ENCODE results near the gene MOSPD3. TPM values are rescaled to one million over a fixed set of nuclear protein-coding genes. Genes with fewer than 3 reads are reported as not detected.

Gene MOSPD3
- polyA plus RNA-seq, 1 donor from 2014 or later: 14.4 TPM

DNA sequence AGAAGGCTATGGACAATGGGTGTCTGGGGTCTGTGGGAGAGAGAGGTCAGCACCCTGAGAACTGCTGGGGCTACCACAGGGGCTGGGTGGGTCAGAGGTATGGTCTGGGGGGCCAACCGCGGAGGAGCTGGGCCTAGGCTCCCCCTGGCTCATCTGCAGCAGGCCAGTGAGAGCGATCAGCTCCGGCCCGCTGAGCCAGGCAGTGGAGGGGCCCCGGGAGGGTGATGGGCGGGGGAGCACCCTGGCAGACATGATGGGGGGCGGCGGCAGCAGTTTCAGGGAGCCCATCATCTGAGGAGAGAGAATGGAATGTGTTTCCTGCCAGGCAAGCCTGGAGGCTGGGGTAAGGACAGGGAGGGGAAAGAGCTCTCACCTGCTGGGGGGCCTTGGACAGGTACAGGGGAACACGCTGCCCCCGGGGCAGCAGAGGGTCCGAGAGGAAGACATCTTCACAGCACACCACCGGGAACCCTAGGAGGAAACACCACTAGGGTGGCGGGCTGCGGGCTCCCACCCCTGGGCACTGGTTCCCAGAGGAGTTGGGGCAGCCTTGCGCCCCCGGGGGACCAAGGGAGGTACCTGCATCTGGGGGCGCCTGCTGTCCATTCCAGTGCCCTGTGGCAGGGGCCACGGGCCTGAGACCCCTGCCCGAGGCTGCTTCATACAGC is 39.9 kb upstream of the MOSPD3 start:
- H3K27ac Mint-ChIP-seq: peak overlapping the region in 2 of 3 donors; percentile 67 to 85
- peaks cover 4% of the 10 kb centered on the region for H3K36me3 Mint-ChIP-seq
- no peaks in the 10 kb centered on the region for H3K9me3 Mint-ChIP-seq
- peaks cover 10 to 24% (median 22%) of the 10 kb centered on the region in 3 donors for H3K4me1 Mint-ChIP-seq
- H3K27me3 Mint-ChIP-seq: no peaks in the 10 kb centered on the region
- peak overlapping the region in 2 of 4 donors; percentile 54 to 60 for H3K4me3 Mint-ChIP-seq

DNA sequence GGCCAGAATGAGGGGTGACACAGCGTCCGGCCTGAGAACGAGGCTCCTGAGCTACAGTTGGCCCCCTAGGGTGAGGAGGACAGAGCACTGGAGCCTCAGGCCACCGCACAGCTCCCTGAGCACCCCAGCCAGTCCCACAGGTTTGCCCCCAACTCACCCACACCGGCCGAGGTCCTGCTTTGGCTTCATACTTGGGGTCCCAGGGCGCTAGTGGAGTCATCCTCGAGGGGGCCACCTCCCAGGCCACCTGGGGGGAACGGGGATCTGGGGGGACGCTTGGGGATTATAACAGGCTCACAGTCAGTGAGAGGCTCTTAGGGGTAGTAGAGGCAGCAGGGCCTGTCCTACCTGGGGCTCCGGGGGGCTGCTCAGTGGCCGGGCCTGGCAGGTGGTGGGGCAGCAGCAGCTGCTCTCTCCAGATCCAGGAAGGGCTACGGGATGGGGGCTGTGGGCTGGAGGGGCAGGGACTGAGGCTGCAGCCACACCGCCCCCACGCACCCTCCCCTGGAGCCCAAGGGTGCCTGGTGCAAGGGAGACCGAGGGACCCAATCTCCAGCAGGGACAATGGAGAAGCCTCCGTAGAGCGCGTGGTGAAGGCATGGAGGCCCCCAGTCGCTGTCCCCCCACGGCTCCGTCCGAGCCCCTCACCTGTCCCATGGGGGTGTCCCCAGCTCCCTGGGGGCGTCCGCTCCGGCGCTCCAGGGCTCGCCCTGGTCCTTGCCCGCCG is 39.2 kb upstream of the MOSPD3 start:
- Mint-ChIP-seq H3K9me3 (no peaks in the 10 kb centered on the region), H3K36me3 (peaks cover 4% of the 10 kb centered on the region), H3K27me3 (no peaks in the 10 kb centered on the region), H3K27ac (no peak overlapping the region), H3K4me1 (peaks cover 10 to 17% (median 15%) of the 10 kb centered on the region in 3 donors), H3K4me3 (no peak overlapping the region)

- no peaks in the 10 kb centered on the region for H3K27me3 Mint-ChIP-seq
- peaks cover 4% of the 10 kb centered on the region for H3K36me3 Mint-ChIP-seq
- no peaks in the 10 kb centered on the region for H3K9me3 Mint-ChIP-seq
- H3K4me3 Mint-ChIP-seq: peak within 1 kb of the TSS in 1 of 4 donors; percentile 51
- peaks cover 10 to 13% (median 12%) of the 10 kb centered on the region in 3 donors for H3K4me1 Mint-ChIP-seq
- H3K27ac Mint-ChIP-seq: no peak within 1 kb of the TSS
Observed at GRCh38 chr7:100573691-100574361, 38.5 kb upstream of the MOSPD3 start, which contains the start of gene SAP25. Gene SAP25, minus strand, starts transcription at chr7:100573900. Its CDS starts 158 bp downstream, at chr7:100573742.

DNA sequence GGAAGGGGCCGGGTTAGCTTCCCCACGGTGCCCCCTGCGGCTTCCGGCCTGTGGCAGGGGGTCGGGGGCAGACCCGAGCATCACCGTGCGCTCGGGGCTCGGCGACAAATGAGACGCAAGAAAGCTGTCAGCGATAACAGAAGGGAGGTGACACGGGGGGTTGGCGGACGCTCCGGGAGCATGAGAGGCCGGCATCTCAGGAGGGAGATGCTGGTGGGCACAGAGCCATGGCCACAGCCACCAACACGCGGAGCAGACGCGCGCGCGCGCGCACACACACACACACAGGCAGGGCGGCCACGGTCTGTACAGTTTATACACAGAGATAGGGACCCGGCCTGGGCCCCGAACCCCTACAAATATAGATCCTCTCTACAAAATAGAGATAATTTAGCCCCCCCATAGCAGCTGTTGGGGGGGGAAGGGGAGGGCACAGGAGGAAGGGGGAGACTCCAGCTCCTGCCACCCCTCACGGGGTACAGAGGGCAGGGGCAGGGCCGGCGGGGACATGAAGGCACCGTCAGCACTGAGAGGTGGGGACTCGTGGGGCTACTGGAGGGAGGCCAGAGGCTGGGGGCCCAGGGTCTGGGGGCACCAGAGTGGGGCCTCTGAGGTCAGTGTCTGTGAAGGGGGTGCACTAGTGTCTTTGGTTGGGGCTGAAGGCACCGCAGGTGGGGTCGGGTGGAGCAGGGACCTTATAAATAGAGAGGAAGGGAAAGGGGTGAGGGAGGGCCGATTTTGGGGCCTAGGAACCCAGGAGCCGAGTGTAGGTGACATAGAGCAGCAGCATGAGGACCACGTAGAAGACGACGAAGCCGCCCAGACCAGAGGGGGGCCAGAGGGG is 37.8 kb upstream of the MOSPD3 start:
- Mint-ChIP-seq H3K4me3 (peak overlapping the region in 1 of 4 donors; percentile 51), H3K27me3 (no peaks in the 10 kb centered on the region), H3K9me3 (no peaks in the 10 kb centered on the region), H3K27ac (no peak overlapping the region), H3K36me3 (peaks cover 5% of the 10 kb centered on the region), H3K4me1 (peaks cover 6% of the 10 kb centered on the region in 3 donors)

DNA sequence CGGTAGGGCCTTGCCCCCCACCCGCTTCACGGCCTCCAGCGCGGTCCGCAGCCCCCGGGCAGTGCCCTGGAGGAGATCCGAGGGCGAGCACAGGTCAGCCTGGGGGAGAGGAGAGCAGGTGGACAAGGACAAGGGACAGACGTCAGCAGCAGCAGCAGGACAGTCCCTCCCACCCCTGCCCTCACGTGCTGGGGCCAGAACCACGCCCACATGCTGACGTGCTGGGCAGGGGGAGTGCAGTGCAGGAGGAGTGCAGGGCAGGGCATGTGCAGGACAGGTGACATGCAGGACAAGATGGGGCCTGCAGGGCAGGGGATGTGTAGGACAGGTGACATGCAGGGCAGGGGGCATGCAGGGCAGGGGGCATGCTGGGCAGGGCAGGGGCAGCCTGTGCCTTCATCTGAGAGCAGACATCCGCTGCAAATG is 37.1 kb upstream of the MOSPD3 start:
- H3K4me3 Mint-ChIP-seq: no peak overlapping the region
- no peak overlapping the region for H3K27ac Mint-ChIP-seq
- peaks cover 7% of the 10 kb centered on the region for H3K36me3 Mint-ChIP-seq
- H3K9me3 Mint-ChIP-seq: no peaks in the 10 kb centered on the region
- no peaks in the 10 kb centered on the region for H3K27me3 Mint-ChIP-seq
- peaks cover 5 to 6% (median 6%) of the 10 kb centered on the region in 3 donors for H3K4me1 Mint-ChIP-seq

DNA sequence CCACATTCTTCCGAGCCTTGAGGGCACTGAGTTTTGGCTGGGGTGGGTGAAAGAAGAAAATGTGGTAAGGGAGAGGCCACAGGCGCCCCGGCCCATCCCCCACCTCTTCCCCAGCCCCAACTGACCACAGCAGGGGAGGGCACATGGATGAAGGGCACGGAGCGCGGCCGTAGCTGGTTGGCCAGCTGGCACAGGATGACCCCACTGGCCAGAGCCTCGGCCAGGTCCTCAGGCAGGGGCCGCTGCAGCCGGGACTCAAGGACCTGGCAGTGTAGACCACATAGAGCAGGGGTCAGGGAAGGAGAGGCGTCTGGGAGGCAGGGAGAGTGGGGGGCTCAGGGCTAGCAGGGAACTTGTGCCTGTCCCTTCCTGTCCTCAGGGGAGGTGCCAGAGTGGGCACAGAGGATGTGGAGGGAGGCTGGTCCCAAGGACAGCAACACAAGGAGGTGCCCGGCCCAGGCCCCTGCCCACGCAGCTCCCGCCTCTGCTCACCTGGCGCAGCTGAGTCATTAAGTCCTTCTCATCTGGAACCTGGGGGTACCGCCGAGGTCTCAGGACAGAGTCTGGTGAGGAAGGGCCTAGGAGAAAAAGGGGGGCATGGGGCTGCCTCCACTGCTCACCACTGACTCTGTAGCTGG is 36.5 kb upstream of the MOSPD3 start:
- Mint-ChIP-seq H3K9me3 (no peaks in the 10 kb centered on the region), H3K4me3 (no peak overlapping the region), H3K27ac (no peak overlapping the region), H3K36me3 (peaks cover 7% of the 10 kb centered on the region), H3K27me3 (no peaks in the 10 kb centered on the region), H3K4me1 (peaks cover 5 to 6% (median 6%) of the 10 kb centered on the region in 3 donors)

DNA sequence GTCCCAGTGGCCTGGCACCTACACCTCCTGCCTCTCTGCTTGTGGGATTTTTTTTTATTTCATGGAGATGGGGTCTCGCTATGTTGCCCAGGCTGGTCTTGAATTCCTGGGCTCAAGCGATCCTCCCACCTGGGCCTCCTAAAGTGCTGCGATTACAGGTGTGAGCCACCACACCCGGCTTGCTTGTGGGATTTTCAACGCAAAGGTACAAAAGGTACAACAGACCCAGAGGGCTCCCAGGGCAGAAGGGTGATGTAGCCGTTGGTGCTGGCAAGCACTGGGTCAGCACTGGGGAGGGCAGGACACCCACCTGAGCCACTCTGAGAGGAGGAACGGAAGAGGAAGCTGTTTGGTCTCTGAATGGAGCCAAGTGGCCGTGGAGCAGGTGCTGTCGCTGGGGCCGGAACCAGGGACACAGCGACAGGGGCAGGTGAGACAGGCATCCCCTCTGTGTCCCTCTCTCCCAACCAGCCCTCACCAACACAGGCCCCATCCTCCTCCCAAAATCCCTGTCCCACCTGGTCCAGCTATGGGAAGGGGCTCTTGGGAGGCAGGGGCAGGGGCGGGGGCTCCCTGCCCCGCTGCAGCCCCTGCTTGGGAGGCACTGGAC is 35.9 kb upstream of the MOSPD3 start:
- H3K27me3 Mint-ChIP-seq: no peaks in the 10 kb centered on the region
- H3K36me3 Mint-ChIP-seq: peaks cover 7% of the 10 kb centered on the region
- H3K27ac Mint-ChIP-seq: peak overlapping the region in 1 of 3 donors; percentile 63
- H3K4me3 Mint-ChIP-seq: no peak overlapping the region
- H3K4me1 Mint-ChIP-seq: peaks cover 5 to 6% (median 5%) of the 10 kb centered on the region in 3 donors
- no peaks in the 10 kb centered on the region for H3K9me3 Mint-ChIP-seq

DNA sequence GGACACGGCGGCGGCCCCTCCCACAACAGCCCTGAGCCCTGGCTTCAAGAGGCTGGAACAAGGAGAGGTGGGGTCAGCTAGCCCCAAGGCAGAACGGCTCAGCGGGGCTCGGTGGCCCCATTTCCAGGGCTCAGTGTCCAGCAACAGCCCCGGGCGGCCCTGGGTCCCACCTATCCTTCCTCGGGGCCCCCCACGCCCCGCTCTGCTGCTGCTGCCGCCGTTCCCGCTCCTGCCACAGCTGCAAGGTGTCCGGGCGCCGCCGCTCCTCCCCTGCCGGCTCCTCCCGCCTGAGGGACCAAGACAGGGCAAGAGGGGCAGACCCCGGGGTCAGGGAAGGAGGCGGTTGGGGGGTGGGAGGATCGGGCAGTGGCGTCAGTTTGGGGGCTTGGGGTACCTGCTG is 35.2 kb upstream of the MOSPD3 start:
- peaks cover 7% of the 10 kb centered on the region for H3K36me3 Mint-ChIP-seq
- H3K27ac Mint-ChIP-seq: no peak overlapping the region
- H3K27me3 Mint-ChIP-seq: no peaks in the 10 kb centered on the region
- H3K9me3 Mint-ChIP-seq: no peaks in the 10 kb centered on the region
- H3K4me1 Mint-ChIP-seq: peaks cover 0 to 2% (median under 1%) of the 10 kb centered on the region in 3 donors
- H3K4me3 Mint-ChIP-seq: no peak overlapping the region

GRCh38 chr7:100577507-100577906 is 34.8 kb upstream of the MOSPD3 start:
- H3K9me3 Mint-ChIP-seq: no peaks in the 10 kb centered on the region
- H3K36me3 Mint-ChIP-seq: peaks cover 7% of the 10 kb centered on the region
- no peak overlapping the region for H3K27ac Mint-ChIP-seq
- peaks cover 0 to 2% (median 0%) of the 10 kb centered on the region in 3 donors for H3K4me1 Mint-ChIP-seq
- no peaks in the 10 kb centered on the region for H3K27me3 Mint-ChIP-seq
- H3K4me3 Mint-ChIP-seq: no peak overlapping the region

DNA sequence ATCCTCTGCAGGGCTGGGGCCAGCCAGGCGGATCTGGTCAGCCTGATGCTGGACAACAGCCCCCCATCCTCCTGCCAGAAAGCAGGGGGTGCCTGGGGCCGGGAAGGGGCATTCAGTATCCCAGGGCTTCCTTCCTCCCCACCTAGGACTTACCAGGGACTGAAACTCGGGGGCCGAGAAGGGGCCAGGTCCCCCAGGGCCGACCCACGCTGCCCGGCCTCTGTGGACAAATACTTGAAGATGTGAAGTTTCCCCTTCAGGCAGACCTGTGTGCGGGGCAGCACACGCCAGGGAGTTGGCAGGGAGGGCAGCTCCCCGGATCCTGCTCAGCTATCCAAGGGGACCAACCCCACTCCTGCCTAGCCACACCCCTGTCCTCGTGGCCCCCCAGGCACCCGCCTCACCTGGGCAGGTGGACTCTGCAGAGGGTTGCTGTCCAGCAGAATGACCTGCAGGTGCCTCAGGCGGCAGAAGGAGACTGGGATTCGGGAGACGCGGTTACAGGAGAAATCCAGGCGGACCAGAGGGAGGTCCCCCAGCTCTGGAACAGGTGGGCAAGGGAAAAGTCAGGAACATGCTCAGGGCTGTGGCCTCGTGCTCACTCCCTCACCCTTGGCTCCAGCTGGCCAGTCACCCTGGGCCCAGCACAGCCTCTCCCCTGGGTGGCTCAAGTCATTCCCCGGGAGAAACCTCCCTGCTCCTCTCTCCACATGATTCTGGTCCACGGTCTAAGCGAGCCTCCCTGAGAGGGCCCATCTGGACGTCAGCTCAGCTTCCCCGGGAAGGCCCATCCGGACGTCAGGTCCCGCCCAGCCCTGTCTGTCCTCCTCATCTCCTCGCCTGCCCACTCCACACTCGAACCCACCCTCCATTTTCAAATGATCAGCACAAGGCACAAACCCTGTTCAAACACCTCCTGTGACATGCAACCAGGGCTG is 33.8 kb upstream of the MOSPD3 start:
- H3K36me3 Mint-ChIP-seq: peaks cover 7% of the 10 kb centered on the region
- H3K27ac Mint-ChIP-seq: no peak overlapping the region
- no peaks in the 10 kb centered on the region for H3K27me3 Mint-ChIP-seq
- H3K4me1 Mint-ChIP-seq: peaks cover 3 to 8% (median 7%) of the 10 kb centered on the region in 3 donors
- H3K9me3 Mint-ChIP-seq: no peaks in the 10 kb centered on the region
- peak overlapping the region in 1 of 4 donors; percentile 48 for H3K4me3 Mint-ChIP-seq

GRCh38 chr7:100580466-100581283 is 31.7 kb upstream of the MOSPD3 start:
- peaks cover 6 to 16% (median 15%) of the 10 kb centered on the region in 3 donors for H3K4me1 Mint-ChIP-seq
- H3K27ac Mint-ChIP-seq: no peak overlapping the region
- no peaks in the 10 kb centered on the region for H3K9me3 Mint-ChIP-seq
- H3K36me3 Mint-ChIP-seq: peaks cover 3% of the 10 kb centered on the region
- H3K4me3 Mint-ChIP-seq: no peak overlapping the region
- H3K27me3 Mint-ChIP-seq: no peaks in the 10 kb centered on the region

GRCh38 chr7:100582041-100582579 is 30.2 kb upstream of the MOSPD3 start:
- no peaks in the 10 kb centered on the region for H3K9me3 Mint-ChIP-seq
- H3K27me3 Mint-ChIP-seq: no peaks in the 10 kb centered on the region

More at GRCh38 chr7:100582041-100582579, 30.2 kb upstream of the MOSPD3 start:
- Mint-ChIP-seq H3K36me3 (peaks cover 3% of the 10 kb centered on the region), H3K4me1 (peaks cover 9 to 20% (median 17%) of the 10 kb centered on the region in 3 donors), H3K27ac (peak overlapping the region; percentile 89 to 98 (median 98)), H3K4me3 (peak overlapping the region in 2 of 4 donors; percentile 3 to 46)

Measured in IgD-negative memory B cell (primary cell).